GM19372 (cell line): ENCODE measurements around the gene PHF13.
"Not testable (repeated sequence)": the region's sequence is repeated elsewhere in the genome, so short reads cannot be mapped to it uniquely, and the experiment has no call there.

Experiments
- ATAC-seq: cut with Tn5 transposase; IDR thresholded peaks from one replicate; pipeline ENCODE4 v1.9.1; 2021; ENCODE audit warnings: mild to moderate bottlenecking, low read depth, moderate library complexity; ENCODE audit not compliant: unreplicated experiment

Gene PHF13

GRCh38 chr1:6585841-6586240 lies 27.7 kb upstream of the PHF13 start:
- no peak for ATAC-seq

DNA sequence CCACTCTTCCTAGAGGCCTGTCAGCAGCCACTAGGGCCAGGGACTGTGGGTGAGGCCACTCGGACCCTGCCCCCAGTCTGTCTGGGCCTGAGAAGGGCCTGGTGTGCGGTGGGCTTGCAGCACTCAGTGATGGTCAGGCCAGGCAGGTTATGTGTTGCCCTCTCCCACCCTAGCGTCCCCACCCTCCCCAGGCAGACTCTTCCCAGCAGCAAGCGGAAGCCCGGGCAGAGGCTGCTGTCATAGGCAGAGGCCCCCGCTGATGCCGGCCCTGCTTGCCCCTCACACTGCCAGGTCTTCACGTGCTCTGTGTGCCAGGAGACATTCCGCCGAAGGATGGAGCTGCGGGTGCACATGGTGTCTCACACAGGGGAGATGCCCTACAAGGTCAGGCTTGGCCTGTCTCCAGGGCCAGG lies 27.1 kb upstream of the PHF13 start:
- no peak for ATAC-seq

- no peak for ATAC-seq
Measured at GRCh38 chr1:6587261-6588005, 26.1 kb upstream of the PHF13 start.

DNA sequence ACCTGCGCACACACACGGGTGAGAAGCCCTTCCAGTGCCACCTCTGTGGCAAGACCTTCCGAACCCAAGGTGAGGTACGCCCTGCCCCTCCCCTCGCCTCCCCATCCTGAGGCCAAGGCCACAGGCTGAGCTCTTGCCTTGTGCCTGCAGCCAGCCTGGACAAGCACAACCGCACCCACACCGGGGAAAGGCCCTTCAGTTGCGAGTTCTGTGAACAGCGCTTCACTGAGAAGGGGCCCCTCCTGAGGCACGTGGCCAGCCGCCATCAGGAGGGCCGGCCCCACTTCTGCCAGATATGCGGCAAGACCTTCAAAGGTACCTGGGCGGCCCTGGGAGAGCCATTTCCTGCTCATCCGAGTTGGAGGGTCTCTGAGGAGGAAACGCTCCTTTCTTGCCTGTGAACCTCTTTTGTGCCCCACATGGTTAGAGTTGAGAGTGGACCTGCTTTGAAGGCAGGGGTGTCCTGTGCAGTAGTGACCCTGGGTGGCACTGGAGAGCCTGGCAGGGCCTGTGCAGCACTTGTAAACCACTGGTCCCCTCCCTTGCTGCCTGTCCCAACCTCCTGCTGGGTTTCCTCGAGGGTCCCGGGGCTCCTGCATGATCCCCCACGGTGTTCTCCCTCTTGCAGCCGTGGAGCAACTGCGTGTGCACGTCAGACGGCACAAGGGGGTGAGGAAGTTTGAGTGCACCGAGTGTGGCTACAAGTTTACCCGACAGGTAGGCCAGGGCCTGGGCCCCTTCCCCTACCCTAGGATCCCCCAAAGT lies 25.2 kb upstream of the PHF13 start:
- ATAC-seq: no peak

DNA sequence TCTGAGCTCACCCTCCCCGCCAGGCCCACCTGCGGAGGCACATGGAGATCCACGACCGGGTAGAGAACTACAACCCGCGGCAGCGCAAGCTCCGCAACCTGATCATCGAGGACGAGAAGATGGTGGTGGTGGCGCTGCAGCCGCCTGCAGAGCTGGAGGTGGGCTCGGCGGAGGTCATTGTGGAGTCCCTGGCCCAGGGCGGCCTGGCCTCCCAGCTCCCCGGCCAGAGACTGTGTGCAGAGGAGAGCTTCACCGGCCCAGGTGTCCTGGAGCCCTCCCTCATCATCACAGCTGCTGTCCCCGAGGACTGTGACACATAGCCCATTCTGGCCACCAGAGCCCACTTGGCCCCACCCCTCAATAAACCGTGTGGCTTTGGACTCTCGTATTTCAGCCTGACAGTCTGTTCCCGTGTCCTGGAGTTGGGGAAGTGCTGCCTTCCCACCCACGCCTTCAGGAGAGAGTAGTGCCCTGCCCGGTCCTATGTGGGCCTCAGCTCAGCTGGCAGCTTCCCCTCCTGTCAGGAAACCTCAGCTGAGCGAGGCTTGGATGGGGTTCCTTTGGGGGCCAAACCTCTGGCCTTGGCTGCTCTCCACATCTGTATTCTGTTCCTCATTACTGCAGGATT lies 24.5 kb upstream of the PHF13 start:
- no peak for ATAC-seq

DNA sequence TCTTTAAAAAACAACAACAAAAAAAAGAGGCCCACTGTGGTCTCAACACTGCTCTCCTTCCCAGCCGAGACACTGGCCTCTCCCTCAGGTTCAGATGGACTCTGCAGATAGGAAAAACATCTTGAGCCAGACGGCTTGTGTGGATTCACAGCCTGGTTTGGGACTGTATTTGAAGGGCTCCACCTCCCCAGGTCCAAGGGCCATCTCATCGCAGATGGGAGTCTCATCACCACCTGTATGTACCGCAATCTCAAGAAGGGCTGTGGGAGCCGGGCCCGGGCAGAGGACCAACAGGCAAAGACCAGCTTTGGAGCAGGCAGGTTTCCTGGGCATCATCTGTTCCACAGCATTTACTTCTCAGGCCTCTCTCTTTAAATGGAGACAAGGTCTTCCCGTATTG lies 23.5 kb upstream of the PHF13 start:
- no peak for ATAC-seq

GRCh38 chr1:6591222-6591621 lies 22.3 kb upstream of the PHF13 start:
- no peak for ATAC-seq

- no peak for ATAC-seq
Measured at GRCh38 chr1:6591644-6592043, 21.9 kb upstream of the PHF13 start.

GRCh38 chr1:6592441-6592840 lies 21.1 kb upstream of the PHF13 start:
- ATAC-seq: no peak

GRCh38 chr1:6592865-6593593 lies 20.5 kb upstream of the PHF13 start:
- no peak for ATAC-seq

DNA sequence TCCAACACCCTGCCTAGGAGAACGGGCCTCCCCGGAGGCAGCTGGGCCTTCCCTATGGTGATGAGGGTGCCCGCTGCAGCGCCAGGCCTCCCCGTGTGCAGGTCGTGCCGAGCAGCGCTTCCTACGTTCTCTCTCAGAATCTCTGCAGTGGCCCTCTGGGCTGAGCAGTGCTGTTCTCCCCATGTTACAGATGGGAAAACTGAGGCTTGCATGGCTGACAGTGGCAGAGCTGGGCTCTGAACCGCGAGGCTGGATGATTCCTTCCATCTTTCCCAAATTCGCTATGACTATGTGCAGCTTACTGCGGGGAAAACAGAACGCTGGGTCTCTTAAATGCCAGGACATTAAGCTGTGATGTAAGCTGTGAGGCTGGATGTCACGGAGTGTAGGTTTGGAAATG lies 19.7 kb upstream of the PHF13 start:
- no peak for ATAC-seq

DNA sequence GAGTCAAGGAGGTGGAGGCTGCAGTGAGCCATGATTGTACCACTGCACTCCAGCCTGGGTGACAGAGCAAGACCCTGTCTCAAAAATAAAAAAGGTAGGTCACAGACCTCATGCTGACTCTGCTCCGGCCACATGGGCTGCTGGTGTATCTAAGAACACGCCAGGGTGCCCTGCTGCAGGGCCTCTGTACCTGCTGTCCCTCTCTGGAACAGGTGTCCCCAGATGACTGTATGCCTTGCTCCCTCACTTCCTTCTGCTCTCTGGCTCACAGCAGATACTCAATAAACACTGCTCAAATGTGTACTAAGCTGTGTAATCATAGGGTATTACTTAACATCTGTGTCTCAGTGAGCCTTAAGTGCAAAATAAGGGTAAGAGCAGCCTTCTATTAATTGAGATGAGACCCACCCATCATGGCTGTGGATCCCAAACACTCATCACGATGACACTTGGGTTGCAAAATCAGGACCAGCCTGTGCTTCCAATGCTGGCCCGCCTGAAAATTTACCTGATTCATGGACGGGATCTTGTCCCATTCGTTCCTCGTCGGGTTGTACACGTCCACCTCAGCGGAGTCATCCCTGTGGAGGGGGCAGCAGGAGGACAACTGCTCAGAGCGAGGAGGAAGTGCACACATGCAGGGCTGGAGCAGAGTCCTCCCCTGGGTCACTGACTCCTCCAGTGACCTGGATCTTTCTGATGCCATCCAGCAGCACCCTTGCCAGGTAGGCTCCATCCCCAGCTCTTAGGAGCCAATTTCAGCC lies 18.4 kb upstream of the PHF13 start:
- no peak for ATAC-seq

GRCh38 chr1:6596351-6596750 lies 17.2 kb upstream of the PHF13 start:
- ATAC-seq: no peak

DNA sequence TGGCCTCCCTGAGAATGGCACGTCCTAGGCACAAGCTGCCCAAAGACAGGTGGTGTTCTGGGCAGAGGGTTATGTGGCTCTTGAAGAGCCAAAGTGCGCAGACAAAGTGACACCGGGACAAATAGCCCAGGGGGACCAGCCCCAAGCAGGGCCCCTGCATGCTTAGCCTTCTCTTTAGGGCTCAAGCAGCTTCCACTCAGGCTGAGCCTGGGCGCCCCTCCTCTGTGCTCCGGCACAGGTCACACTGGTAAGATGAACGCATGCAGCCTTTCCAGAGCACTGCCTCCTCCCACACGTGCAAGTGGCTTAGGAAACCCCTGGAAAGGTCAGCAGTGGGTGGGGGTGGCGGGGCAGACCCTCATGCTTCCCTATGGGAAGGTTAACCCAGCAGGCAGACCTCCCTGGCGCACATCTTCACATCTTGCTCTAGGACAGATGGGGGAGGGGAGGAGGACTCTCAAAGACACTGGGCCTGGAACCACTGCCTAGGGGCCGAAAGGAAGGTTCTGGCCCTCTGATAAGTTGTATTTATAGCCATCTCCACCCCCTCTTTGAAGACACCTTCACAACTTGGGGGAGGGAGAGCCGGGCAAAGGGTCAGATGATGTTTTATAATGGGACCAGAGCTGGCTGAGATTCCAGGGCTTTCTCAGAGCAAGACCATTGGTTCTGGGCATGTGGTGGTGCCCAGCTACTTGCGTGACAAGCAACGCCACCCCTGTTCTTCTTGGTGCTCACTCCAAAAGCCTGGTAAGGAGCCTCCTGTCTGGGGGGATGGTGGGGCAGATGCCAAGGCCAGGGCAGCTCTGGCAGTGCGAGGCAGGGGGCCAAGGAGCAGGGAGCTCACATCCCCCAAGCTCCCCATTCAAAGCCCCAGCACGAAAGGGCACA lies 16.4 kb upstream of the PHF13 start:
- no peak for ATAC-seq

- ATAC-seq: no peak
Measured at GRCh38 chr1:6597777-6598131, 15.8 kb upstream of the PHF13 start.

DNA sequence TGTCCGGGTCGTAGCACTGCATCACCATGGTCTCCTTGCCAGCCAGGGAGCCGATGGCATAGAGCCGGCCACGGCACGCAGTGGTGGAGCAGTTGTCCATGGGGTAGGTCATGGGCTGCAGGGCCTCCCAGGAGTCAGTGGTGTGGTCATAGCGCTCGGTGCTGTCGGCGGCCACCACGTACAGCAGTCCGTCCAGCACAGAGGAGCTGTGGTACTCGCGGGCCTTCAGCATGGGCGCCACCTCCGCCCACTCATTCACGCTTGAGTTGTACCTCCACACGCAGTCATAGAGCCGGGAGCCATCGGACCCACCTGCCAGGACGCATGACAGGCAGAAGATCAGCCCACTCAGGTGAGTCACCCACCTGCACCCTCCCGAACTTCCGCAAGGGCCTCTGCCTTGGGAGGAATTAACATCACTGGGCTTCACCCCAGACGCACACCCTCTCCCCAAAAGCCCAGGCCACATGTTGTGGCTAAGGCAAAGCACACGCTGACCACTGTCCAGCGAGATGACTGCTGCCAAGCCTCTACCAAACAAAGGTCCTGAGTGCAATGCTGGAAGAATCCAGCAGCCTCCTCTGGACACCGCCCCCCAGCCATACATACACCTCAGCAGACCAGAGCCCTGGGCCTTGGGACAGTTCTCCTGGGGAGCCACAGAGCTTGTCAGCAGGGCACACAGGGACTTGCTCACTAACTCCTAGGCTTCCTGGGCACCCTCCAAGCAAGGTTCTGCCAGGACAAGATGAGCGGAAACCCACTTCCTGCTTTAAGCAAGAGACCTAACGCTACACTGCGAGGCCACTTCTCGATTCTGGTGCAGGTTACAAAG lies 14.2 kb upstream of the PHF13 start:
- ATAC-seq: no peak

DNA sequence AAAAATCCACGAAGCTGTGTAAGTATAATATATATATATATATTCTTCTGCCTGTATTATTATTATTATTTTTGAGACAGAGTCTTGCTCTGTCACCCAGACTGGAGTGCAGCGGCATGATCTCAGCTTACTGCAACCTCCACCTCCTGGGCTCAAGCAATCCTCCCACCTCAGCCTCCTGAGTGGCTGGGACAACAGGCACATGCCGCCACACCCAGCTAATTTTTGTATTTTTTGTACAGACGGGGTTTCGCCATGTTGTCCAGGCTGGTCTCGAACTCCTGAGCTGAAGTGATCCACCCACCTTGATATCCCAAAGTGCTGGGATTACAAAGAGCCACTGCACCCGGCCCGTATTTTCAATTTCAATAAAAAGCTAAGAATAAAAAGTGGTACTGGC lies 13.5 kb upstream of the PHF13 start:
- not testable (repeated sequence) for ATAC-seq

DNA sequence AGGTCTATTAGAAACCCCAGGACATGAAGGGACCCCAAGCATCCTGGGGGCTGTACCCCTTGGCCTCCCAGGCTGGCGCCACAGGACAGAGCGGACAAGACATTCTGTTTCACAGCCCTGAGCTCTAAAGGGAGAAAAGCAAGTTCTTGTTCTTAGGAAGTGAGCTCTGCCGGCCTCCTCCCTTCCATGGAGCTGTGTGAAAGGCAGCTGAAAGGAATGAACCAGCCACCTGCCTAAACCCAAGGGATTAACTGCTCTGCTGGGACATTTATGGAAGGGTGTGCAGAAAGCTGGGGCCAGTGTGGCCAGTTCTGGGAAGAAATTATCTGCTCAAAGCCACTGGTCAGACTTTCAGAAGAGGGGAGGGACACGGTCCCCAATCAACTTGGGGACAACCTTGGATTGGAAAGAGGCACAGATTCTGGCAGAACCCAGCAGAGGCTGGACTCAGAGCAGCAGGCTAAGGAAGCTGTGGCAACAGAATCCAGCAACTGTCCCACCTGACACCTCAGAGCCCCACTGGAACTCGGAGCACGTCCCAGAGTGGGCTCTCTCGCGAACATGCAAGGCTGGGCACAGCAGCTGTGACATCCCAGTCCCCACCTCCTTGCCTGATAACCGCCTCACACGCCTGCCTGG lies 13.0 kb upstream of the PHF13 start:
- ATAC-seq: no peak
